Loucy (cell line): ENCODE results near the gene FHIT.

Experiments
- H2AFZ ChIP-seq: fragments of 200-600 bp; sonication (generic); 2 replicates; pipeline ENCODE4 v1.6.0; 2016; ENCODE audit warnings: antibody characterized with exemption, mild to moderate bottlenecking, low read length, moderate library complexity
- H3F3A ChIP-seq: fragments of 200-600 bp; 2 replicates; pipeline ENCODE4 v1.6.0; 2016; ENCODE audit warnings: antibody characterized with exemption, low read depth, mild to moderate bottlenecking
- H3K27me3 ChIP-seq: fragments of 200-600 bp; sonication (generic); 2 replicates; pipeline ENCODE4 v1.6.1; 2014; ENCODE audit warnings: low read length, mild to moderate bottlenecking; ENCODE audit not compliant: insufficient read depth, poor library complexity, severe bottlenecking
- H3K36me3 ChIP-seq: fragments of 200-600 bp; sonication (generic); 2 replicates; pipeline ENCODE4 v1.6.1; 2016; ENCODE audit warnings: low read length; ENCODE audit not compliant: insufficient read depth
- H3K4me1 ChIP-seq: fragments of 200-600 bp; sonication (generic); 2 replicates; pipeline ENCODE4 v1.5.1; 2014; ENCODE audit warnings: low read length, mild to moderate bottlenecking; ENCODE audit not compliant: insufficient read depth, poor library complexity, severe bottlenecking
- H3K4me2 ChIP-seq: fragments of 200-600 bp; sonication (generic); 2 replicates; pipeline ENCODE4 v1.6.0; 2014; ENCODE audit warnings: antibody characterized with exemption, low read length, low read depth, mild to moderate bottlenecking; ENCODE audit not compliant: poor library complexity, severe bottlenecking
- H3K4me3 ChIP-seq: fragments of 200-600 bp; sonication (generic); 2 replicates; pipeline ENCODE4 v1.5.1; 2014; ENCODE audit warnings: low read length, mild to moderate bottlenecking, mixed read lengths; ENCODE audit not compliant: poor library complexity, severe bottlenecking
- H3K79me2 ChIP-seq: fragments of 200-600 bp; sonication (generic); 2 replicates; pipeline ENCODE4 v1.6.1; 2014; ENCODE audit warnings: low read length; ENCODE audit not compliant: insufficient read depth
- H3K9ac ChIP-seq: fragments of 200-600 bp; sonication (generic); 2 replicates; pipeline ENCODE4 v1.6.0; 2014; ENCODE audit warnings: mild to moderate bottlenecking, low read depth, low read length, moderate library complexity; ENCODE audit not compliant: poor library complexity, severe bottlenecking
- H3K9me2 ChIP-seq: fragments of 200-600 bp; sonication (generic); replicated peaks from 2 replicates; pipeline ENCODE4 v1.6.1; 2016; ENCODE audit warnings: low read depth, low read length, mixed read lengths
- H3K9me3 ChIP-seq: fragments of 200-600 bp; sonication (generic); 2 replicates; pipeline ENCODE4 v1.6.1; 2014; ENCODE audit warnings: mild to moderate bottlenecking, antibody characterized with exemption, low read length, low read depth; ENCODE audit not compliant: insufficient read depth
- H4K20me1 ChIP-seq: fragments of 200-600 bp; sonication (generic); 2 replicates; pipeline ENCODE4 v1.6.0; 2014; ENCODE audit warnings: antibody characterized with exemption, low read length, mild to moderate bottlenecking; ENCODE audit not compliant: insufficient read depth, poor library complexity, severe bottlenecking
- CTCF ChIP-seq: fragments of 200-600 bp; sonication (generic); conservative IDR thresholded peaks from 2 replicates; pipeline ENCODE4 v1.5.1; 2014; ENCODE audit warnings: mild to moderate bottlenecking, antibody characterized with exemption, low read length
- EZH2phosphoT487 ChIP-seq: fragments of 200-600 bp; IDR thresholded peaks from 2 replicates; pipeline ENCODE4 v1.6.1; 2018; ENCODE audit warnings: antibody characterized with exemption, mild to moderate bottlenecking, moderate library complexity, borderline replicate concordance

The FHIT gene

GRCh38 chr3:60206206-60206605 is 1045.0 kb downstream of the FHIT start:
- Histone ChIP-seq H3K27me3 (no peaks in the 10 kb centered on the region), H3K79me2 (no peaks in the 10 kb centered on the region), H2AFZ (no peak overlapping the region), H3K9ac (no peak overlapping the region), H3K4me1 (no peaks in the 10 kb centered on the region), H3K9me3 (no peaks in the 10 kb centered on the region), H3K4me2 (no peak overlapping the region), H3F3A (no peaks in the 10 kb centered on the region), H4K20me1 (no peaks in the 10 kb centered on the region), H3K36me3 (no peaks in the 10 kb centered on the region), H3K4me3 (no peak overlapping the region), H3K9me2 (no peaks in the 10 kb centered on the region)
- no peak for TF ChIP-seq EZH2phosphoT487
- no peak for TF ChIP-seq CTCF

- no peaks in the 10 kb centered on the region for H3K9me3 ChIP-seq
Measured at GRCh38 chr3:60202052-60202726, 1049.1 kb downstream of the FHIT start.

GRCh38 chr3:60199306-60199705 is 1051.9 kb downstream of the FHIT start:
- H3K4me1 ChIP-seq: no peaks in the 10 kb centered on the region
- no peaks in the 10 kb centered on the region for H3K79me2 ChIP-seq
- no peaks in the 10 kb centered on the region for H3K9me2 ChIP-seq
- H3K27me3 ChIP-seq: no peaks in the 10 kb centered on the region
- H3K9ac ChIP-seq: no peak overlapping the region
- H3K4me2 ChIP-seq: no peak overlapping the region
- no peaks in the 10 kb centered on the region for H3K36me3 ChIP-seq
- no peak overlapping the region for H3K4me3 ChIP-seq
- no peak overlapping the region for H2AFZ ChIP-seq
- H3F3A ChIP-seq: 0 out of 2 replicates have a peak, but pooled peaks cover 2% of the 10 kb centered on the region
- TF ChIP-seq EZH2phosphoT487 (no peak), CTCF (no peak)
- H3K9me3 ChIP-seq: no peaks in the 10 kb centered on the region
- no peaks in the 10 kb centered on the region for H4K20me1 ChIP-seq

More at GRCh38 chr3:60202052-60202726, 1049.1 kb downstream of the FHIT start:
- Histone ChIP-seq H3K9ac (no peak overlapping the region), H3K4me2 (no peak overlapping the region), H3K27me3 (no peaks in the 10 kb centered on the region), H3K4me3 (no peak overlapping the region), H4K20me1 (no peaks in the 10 kb centered on the region), H3K4me1 (no peaks in the 10 kb centered on the region), H3K9me2 (no peaks in the 10 kb centered on the region), H2AFZ (no peak overlapping the region), H3F3A (0 out of 2 replicates have a peak, but pooled peaks cover 2% of the 10 kb centered on the region), H3K36me3 (no peaks in the 10 kb centered on the region), H3K79me2 (no peaks in the 10 kb centered on the region)
- TF ChIP-seq EZH2phosphoT487: no peak
